ENCODE measurements around the gene TCF7L1. TPM values are rescaled to one million over a fixed set of nuclear protein-coding genes. Genes with fewer than 3 reads are reported as not detected.

The TCF7L1 gene
- total and polyA plus RNA-seq, 2 of the 13 experiments (the other 11 are each of a cell fraction or from before 2014, with no cell fraction given) = 0.04 to 0.15 TPM

GRCh38 chr2:85216927-85217326, 83.7 kb downstream of the TCF7L1 start:
- no peaks in the 10 kb centered on the region for H3K36me3 ChIP-seq (replicated peaks in 1 of 2; ENCODE audit: control insufficient read depth in 1 of 2, insufficient read depth in 2 of 2, low read length in 2 of 2)
- DNase-seq (ENCODE audit: low spot score) (no peak), FAIRE-seq (no peak), ATAC-seq (no peak)
- WGBS (ENCODE audit: low lambda C conversion rate) = 34% methylated on average over 4 of the region's 4 CpGs
- H3K9ac ChIP-seq (ENCODE audit: insufficient read depth, low read depth, low read length) = no peak overlapping the region
- no TSS peak for BruUV-seq (replicated peaks)
- H3K4me3 ChIP-seq (replicated peaks in 1 of 3; ENCODE audit: insufficient read depth in 1 of 3, low read depth in 2 of 3, low read length in 3 of 3) = no peak overlapping the region
- H4K20me1 ChIP-seq (ENCODE audit: insufficient read depth, low read length) = no peaks in the 10 kb centered on the region
- CTCF ChIA-PET (ENCODE audit: low intra/inter-chr PET ratio, low total read pairs) = no interaction called here
- H3K27me3 ChIP-seq (ENCODE audit: control insufficient read depth in 1 of 2, insufficient read depth in 2 of 2, low read length in 2 of 2) = peaks cover 10 to 41% of the 10 kb centered on the region in 2 experiments; a peak in 4 of 5 replicates
- H3K79me2 ChIP-seq (ENCODE audit: insufficient read depth, low read length) = no peaks in the 10 kb centered on the region
- H2AFZ ChIP-seq (ENCODE audit: low read length) = no peak overlapping the region
- in situ Hi-C loops (cut with HindIII; ENCODE audit: extremely low pct_ligation_motif_present, low pct_unique_long_range_greater_than_20kb) (no loop called here), intact Hi-C loops (cut with micrococcal nuclease; ENCODE audit: unreplicated experiment) (no loop called here)
- no peak overlapping the region for H3K27ac ChIP-seq (ENCODE audit: extremely low read length, insufficient read depth, low read length)
- no peak overlapping the region for H3K4me2 ChIP-seq (ENCODE audit: low read depth, low read length)
- no peaks in the 10 kb centered on the region for H3K9me3 ChIP-seq (ENCODE audit: low read length)
- TF ChIP-seq ZNF407 (CRISPR knock-in tag; IDR thresholded peaks at IDR 0.05; ENCODE audit: not compliant biosample characterization) (no peak), GATA4 (IDR thresholded peaks at IDR 0.05; ENCODE audit: borderline replicate concordance, low read depth) (no peak), MAZ (IDR thresholded peaks at IDR 0.05; ENCODE audit: borderline replicate concordance, low read depth, low read length) (no peak), MAZ (CRISPR knock-in tag; IDR thresholded peaks at IDR 0.05; ENCODE audit: low read depth) (no peak), PTBP1 (IDR thresholded peaks at IDR 0.05; ENCODE audit: low read depth, low read length, poor library complexity, severe bottlenecking) (no peak), ZNF740 (CRISPR knock-in tag; IDR thresholded peaks at IDR 0.05) (no peak)
- POLR2A ChIA-PET = no interaction called here
- H3K4me1 ChIP-seq (ENCODE audit: insufficient read depth, low read length) = no peaks in the 10 kb centered on the region

Measured in HepG2 (cell line).